ENCODE measurements around the gene SRPK2. TPM values are rescaled to one million over a fixed set of nuclear protein-coding genes. Genes with fewer than 3 reads are reported as not detected.

The SRPK2 gene
- total and polyA plus RNA-seq, 7 donors: 12.0 to 57.6 (median 42.9) TPM

GRCh38 chr7:105215821-105216220, 172.9 kb downstream of the SRPK2 start:
- no peak for DNase-seq
- no peaks in the 10 kb centered on the region for H3K27me3 ChIP-seq
- intact Hi-C loops (cut with DNase I): no loop called here
- WGBS, 2 donors: 88 to 95% methylated on average over 1 of the region's 1 CpG
- H3K36me3 ChIP-seq: no peaks in the 10 kb centered on the region
- H3K9me3 ChIP-seq: no peaks in the 10 kb centered on the region
- no peak overlapping the region for H3K4me3 ChIP-seq
- TF ChIP-seq CTCF (IDR thresholded peaks at IDR 0.05): no peak
- TF ChIP-seq POLR2A (IDR thresholded peaks at IDR 0.05): no peak
- no peak for TF ChIP-seq EP300 (IDR thresholded peaks at IDR 0.05)
- TF ChIP-seq POLR2AphosphoS5 (IDR thresholded peaks at IDR 0.05): no peak
- no peak overlapping the region for H3K27ac ChIP-seq
- H3K4me1 ChIP-seq: peaks cover 0 to 33% (median 15%) of the 10 kb centered on the region in 4 donors

GRCh38 chr7:105215182-105215581, 173.5 kb downstream of the SRPK2 start:
- no peaks in the 10 kb centered on the region for H3K36me3 ChIP-seq
- H3K9me3 ChIP-seq: no peaks in the 10 kb centered on the region
- no peak overlapping the region for H3K27ac ChIP-seq
- no peak overlapping the region for H3K4me3 ChIP-seq
- intact Hi-C loops (cut with DNase I): no loop called here
- 92 to 95% methylated on average over 4 of the region's 4 CpGs for whole genome bisulfite sequencing, 2 donors
- H3K27me3 ChIP-seq: no peaks in the 10 kb centered on the region
- TF ChIP-seq CTCF (IDR thresholded peaks at IDR 0.05): no peak
- TF ChIP-seq EP300 (IDR thresholded peaks at IDR 0.05): no peak
- no peak for TF ChIP-seq POLR2A (IDR thresholded peaks at IDR 0.05)
- TF ChIP-seq POLR2AphosphoS5 (IDR thresholded peaks at IDR 0.05): no peak
- no peak for DNase-seq
- peaks cover 0 to 40% (median 21%) of the 10 kb centered on the region in 4 donors for H3K4me1 ChIP-seq

GRCh38 chr7:105213611-105214010, 175.1 kb downstream of the SRPK2 start:
- DNase-seq: no peak
- no peak overlapping the region for H3K27ac ChIP-seq
- intact Hi-C loops (cut with DNase I): no loop called here
- H3K9me3 ChIP-seq: no peaks in the 10 kb centered on the region
- no peaks in the 10 kb centered on the region for H3K27me3 ChIP-seq
- 46 to 57% methylated on average over 2 of the region's 2 CpGs for WGBS, 2 donors
- no peak overlapping the region for H3K4me3 ChIP-seq
- H3K36me3 ChIP-seq: no peaks in the 10 kb centered on the region
- no peak for TF ChIP-seq EP300 (IDR thresholded peaks at IDR 0.05)
- TF ChIP-seq POLR2AphosphoS5 (IDR thresholded peaks at IDR 0.05): no peak
- no peak for TF ChIP-seq CTCF (IDR thresholded peaks at IDR 0.05)
- TF ChIP-seq POLR2A (IDR thresholded peaks at IDR 0.05): no peak
- H3K4me1 ChIP-seq: peaks cover 0 to 33% (median 15%) of the 10 kb centered on the region in 4 donors

GRCh38 chr7:105212212-105212611, 176.5 kb downstream of the SRPK2 start:
- peaks cover 0 to 22% (median 12%) of the 10 kb centered on the region in 4 donors for H3K4me1 ChIP-seq
- intact Hi-C loops (cut with DNase I): no loop called here
- no peaks in the 10 kb centered on the region for H3K27me3 ChIP-seq
- TF ChIP-seq EP300 (IDR thresholded peaks at IDR 0.05) (no peak), POLR2AphosphoS5 (IDR thresholded peaks at IDR 0.05) (no peak), CTCF (IDR thresholded peaks at IDR 0.05) (no peak), POLR2A (IDR thresholded peaks at IDR 0.05) (no peak)
- no peaks in the 10 kb centered on the region for H3K9me3 ChIP-seq
- WGBS, 2 donors: 79 to 89% methylated on average over 1 of the region's 1 CpG
- H3K27ac ChIP-seq: no peak overlapping the region
- H3K36me3 ChIP-seq: no peaks in the 10 kb centered on the region
- no peak overlapping the region for H3K4me3 ChIP-seq
- no peak for DNase-seq

GRCh38 chr7:105210721-105211205, 178.0 kb downstream of the SRPK2 start:
- Histone ChIP-seq H3K27me3 (no peaks in the 10 kb centered on the region), H3K4me1 (peaks cover 0 to 22% (median 13%) of the 10 kb centered on the region in 4 donors), H3K36me3 (no peaks in the 10 kb centered on the region), H3K4me3 (no peak overlapping the region), H3K9me3 (no peaks in the 10 kb centered on the region), H3K27ac (peak overlapping the region in 1 of 4 donors; percentile 37)
- DNase-seq: no peak
- intact Hi-C loops (cut with DNase I): no loop called here
- TF ChIP-seq CTCF (IDR thresholded peaks at IDR 0.05) (no peak), POLR2A (IDR thresholded peaks at IDR 0.05) (no peak)
- 61 to 63% methylated on average over 5 of the region's 5 CpGs for WGBS, 2 donors

Data from sigmoid colon (tissue), 7 donors.